GM18502 (cell line): Measurements from ENCODE around the gene AKT1.
"Not testable (repeated sequence)": the region's sequence is repeated elsewhere in the genome, so short reads cannot be mapped to it uniquely, and the experiment has no call there.

Experiments used
- ATAC-seq: cut with Tn5 transposase; IDR thresholded peaks from one replicate; pipeline ENCODE4 v1.9.1; 2021; ENCODE audit warnings: mild to moderate bottlenecking; ENCODE audit not compliant: unreplicated experiment, poor library complexity

AKT1 gene

GRCh38 chr14:104742586-104743455 is 52.7 kb downstream of the AKT1 start:
- no peak for ATAC-seq

- ATAC-seq, result no peak
These were observed 53.7 kb downstream of the AKT1 start for GRCh38 chr14:104741803-104742251.

- ATAC-seq, result no peak
These were observed 54.3 kb downstream of the AKT1 start for GRCh38 chr14:104741108-104741802.

- ATAC-seq, result no peak
These were observed 55.7 kb downstream of the AKT1 start for GRCh38 chr14:104739546-104740516.

GRCh38 chr14:104739026-104739425 is 56.5 kb downstream of the AKT1 start:
- no peak for ATAC-seq

- ATAC-seq, result no peak
These were observed 57.1 kb downstream of the AKT1 start for GRCh38 chr14:104738375-104739019.

- ATAC-seq, result no peak
These were observed 59.5 kb downstream of the AKT1 start for GRCh38 chr14:104735830-104736642.

GRCh38 chr14:104734991-104735779 is 60.4 kb downstream of the AKT1 start:
- ATAC-seq, result no peak

GRCh38 chr14:104734601-104734990 is 61.0 kb downstream of the AKT1 start:
- ATAC-seq, result no peak

- no peak for ATAC-seq
These were observed 61.4 kb downstream of the AKT1 start for GRCh38 chr14:104734051-104734587.

- no peak for ATAC-seq
These were observed 62.4 kb downstream of the AKT1 start for GRCh38 chr14:104732931-104733681.

GRCh38 chr14:104732355-104732804 is 63.2 kb downstream of the AKT1 start:
- no peak for ATAC-seq

GRCh38 chr14:104731320-104732294 is 63.9 kb downstream of the AKT1 start:
- no peak for ATAC-seq

- ATAC-seq, result no peak
These were observed 65.1 kb downstream of the AKT1 start for GRCh38 chr14:104730487-104730886.

GRCh38 chr14:104729835-104730181 is 65.7 kb downstream of the AKT1 start:
- ATAC-seq, result no peak

GRCh38 chr14:104729176-104729834 is 66.2 kb downstream of the AKT1 start:
- not testable (repeated sequence) for ATAC-seq
